Testis (tissue), 2 donors: ENCODE results near the gene LGALS13.

ENCODE experiments used
- POLR2A ChIP-seq: fragments of 450-650 bp; IDR thresholded peaks from one replicate; pipeline ENCODE4 v1.6.1; 2017; ENCODE audit warnings: antibody characterized with exemption, mild to moderate bottlenecking, moderate library complexity
- TF ChIP-seq, protein P1 (sequence below), 3 experiments: fragments of 450-650 bp in 2 of 3; fragments of 200-600 bp in 1 of 3; sonication (generic) in 1 of 3; IDR thresholded peaks; one replicate each; pipeline ENCODE4 v1.5.1; 2016 to 2019; ENCODE audit warnings: antibody characterized with exemption in 3 of 3, mild to moderate bottlenecking in 2 of 3, moderate library complexity in 1 of 3

DNA sequence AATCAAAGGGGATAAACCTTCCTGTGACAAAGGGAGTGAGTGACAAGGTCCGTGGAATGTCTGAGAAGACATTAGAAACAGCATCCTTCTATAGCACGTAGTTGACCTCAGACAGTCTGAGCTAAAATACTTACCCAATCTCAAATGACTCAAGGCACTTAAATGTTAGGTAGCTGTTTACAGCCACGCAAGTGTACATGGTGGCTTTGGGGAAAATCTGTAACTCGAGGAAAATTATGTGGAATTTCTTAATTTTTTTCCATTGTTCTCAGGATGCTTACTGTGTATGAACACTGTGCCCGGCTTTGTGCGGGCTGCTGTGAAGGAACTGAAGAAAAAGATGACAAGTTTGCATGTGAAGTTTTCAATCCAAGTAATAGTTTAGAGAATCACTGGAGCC, 5.2 kb downstream of the LGALS13 start:
- TF ChIP-seq, protein P1, sequence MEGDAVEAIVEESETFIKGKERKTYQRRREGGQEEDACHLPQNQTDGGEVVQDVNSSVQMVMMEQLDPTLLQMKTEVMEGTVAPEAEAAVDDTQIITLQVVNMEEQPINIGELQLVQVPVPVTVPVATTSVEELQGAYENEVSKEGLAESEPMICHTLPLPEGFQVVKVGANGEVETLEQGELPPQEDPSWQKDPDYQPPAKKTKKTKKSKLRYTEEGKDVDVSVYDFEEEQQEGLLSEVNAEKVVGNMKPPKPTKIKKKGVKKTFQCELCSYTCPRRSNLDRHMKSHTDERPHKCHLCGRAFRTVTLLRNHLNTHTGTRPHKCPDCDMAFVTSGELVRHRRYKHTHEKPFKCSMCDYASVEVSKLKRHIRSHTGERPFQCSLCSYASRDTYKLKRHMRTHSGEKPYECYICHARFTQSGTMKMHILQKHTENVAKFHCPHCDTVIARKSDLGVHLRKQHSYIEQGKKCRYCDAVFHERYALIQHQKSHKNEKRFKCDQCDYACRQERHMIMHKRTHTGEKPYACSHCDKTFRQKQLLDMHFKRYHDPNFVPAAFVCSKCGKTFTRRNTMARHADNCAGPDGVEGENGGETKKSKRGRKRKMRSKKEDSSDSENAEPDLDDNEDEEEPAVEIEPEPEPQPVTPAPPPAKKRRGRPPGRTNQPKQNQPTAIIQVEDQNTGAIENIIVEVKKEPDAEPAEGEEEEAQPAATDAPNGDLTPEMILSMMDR (IDR thresholded peaks at IDR 0.05) = no peak
- TF ChIP-seq POLR2A = no peak
